Measurements from ENCODE around the gene CNDP2.

CNDP2 gene

GRCh38 chr18:74513149-74513882 is 17.2 kb downstream of the CNDP2 start:
- Histone ChIP-seq H3K9ac (ENCODE audit: low read length) (no peak overlapping the region), H3K9me2 (replicated peaks; ENCODE audit: insufficient read depth, low read length) (no peaks in the 10 kb centered on the region), H4K20me1 (ENCODE audit: insufficient read depth, low read length) (no peaks in the 10 kb centered on the region), H3K36me3 (replicated peaks; ENCODE audit: insufficient read depth, low read length) (peaks cover 16% of the 10 kb centered on the region), H3K79me2 (ENCODE audit: low read length) (peaks cover 70% of the 10 kb centered on the region), H3K4me3 (ENCODE audit: low read length) (no peak overlapping the region), H3K4me2 (ENCODE audit: low read depth, low read length) (no peak overlapping the region), H2AFZ (ENCODE audit: low read length) (no peak overlapping the region), H3K9me3 (replicated peaks; ENCODE audit: insufficient read depth, low read length) (no peaks in the 10 kb centered on the region), H3F3A (ENCODE audit: insufficient read depth, low read length) (no peaks in the 10 kb centered on the region), H3K4me1 (ENCODE audit: low read length) (no peaks in the 10 kb centered on the region), H3K27me3 (replicated peaks; ENCODE audit: insufficient read depth, low read length) (no peaks in the 10 kb centered on the region), H3K27ac (ENCODE audit: low read length) (no peak overlapping the region)
- TF ChIP-seq EZH2 (optimal IDR thresholded peaks at IDR 0.05; ENCODE audit: low read depth, low read length) (no peak), EZH2phosphoT487 (IDR thresholded peaks at IDR 0.05; ENCODE audit: low read length) (no peak), CTCF (IDR thresholded peaks at IDR 0.05; ENCODE audit: low read length) (no peak)
- no peak for DNase-seq

- Histone ChIP-seq H3K9me3 (replicated peaks; ENCODE audit: insufficient read depth, low read length) (no peaks in the 10 kb centered on the region), H3K9ac (ENCODE audit: low read length) (no peak overlapping the region), H3K4me3 (ENCODE audit: low read length) (no peak overlapping the region), H3K36me3 (replicated peaks; ENCODE audit: insufficient read depth, low read length) (peaks cover 14% of the 10 kb centered on the region), H3K4me2 (ENCODE audit: low read depth, low read length) (no peak overlapping the region), H2AFZ (ENCODE audit: low read length) (no peak overlapping the region), H3F3A (ENCODE audit: insufficient read depth, low read length) (no peaks in the 10 kb centered on the region), H3K27ac (ENCODE audit: low read length) (no peak overlapping the region), H3K9me2 (replicated peaks; ENCODE audit: insufficient read depth, low read length) (no peaks in the 10 kb centered on the region), H3K4me1 (ENCODE audit: low read length) (no peaks in the 10 kb centered on the region), H4K20me1 (ENCODE audit: insufficient read depth, low read length) (no peaks in the 10 kb centered on the region), H3K79me2 (ENCODE audit: low read length) (peaks cover 64% of the 10 kb centered on the region), H3K27me3 (replicated peaks; ENCODE audit: insufficient read depth, low read length) (no peaks in the 10 kb centered on the region)
- no peak for DNase-seq
- TF ChIP-seq CTCF (IDR thresholded peaks at IDR 0.05; ENCODE audit: low read length): no peak
- TF ChIP-seq EZH2phosphoT487 (IDR thresholded peaks at IDR 0.05; ENCODE audit: low read length): no peak
- TF ChIP-seq EZH2 (optimal IDR thresholded peaks at IDR 0.05; ENCODE audit: low read depth, low read length): no peak
These were observed 17.7 kb downstream of the CNDP2 start for GRCh38 chr18:74513883-74514205.

- no peak overlapping the region for H3K4me2 ChIP-seq (ENCODE audit: low read depth, low read length)
- H3K9ac ChIP-seq (ENCODE audit: low read length): no peak overlapping the region
- no peaks in the 10 kb centered on the region for H3F3A ChIP-seq (ENCODE audit: insufficient read depth, low read length)
- TF ChIP-seq EZH2phosphoT487 (IDR thresholded peaks at IDR 0.05; ENCODE audit: low read length): no peak
- no peak for TF ChIP-seq EZH2 (optimal IDR thresholded peaks at IDR 0.05; ENCODE audit: low read depth, low read length)
- no peak for TF ChIP-seq CTCF (IDR thresholded peaks at IDR 0.05; ENCODE audit: low read length)
- peaks cover 9% of the 10 kb centered on the region for H3K36me3 ChIP-seq (replicated peaks; ENCODE audit: insufficient read depth, low read length)
- H3K27me3 ChIP-seq (replicated peaks; ENCODE audit: insufficient read depth, low read length): no peaks in the 10 kb centered on the region
- peaks cover 54% of the 10 kb centered on the region for H3K79me2 ChIP-seq (ENCODE audit: low read length)
- H3K9me3 ChIP-seq (replicated peaks; ENCODE audit: insufficient read depth, low read length): no peaks in the 10 kb centered on the region
- H3K27ac ChIP-seq (ENCODE audit: low read length): no peak overlapping the region
- H2AFZ ChIP-seq (ENCODE audit: low read length): no peak overlapping the region
- no peak overlapping the region for H3K4me3 ChIP-seq (ENCODE audit: low read length)
- no peak for DNase-seq
- no peaks in the 10 kb centered on the region for H4K20me1 ChIP-seq (ENCODE audit: insufficient read depth, low read length)
- no peaks in the 10 kb centered on the region for H3K4me1 ChIP-seq (ENCODE audit: low read length)
- no peaks in the 10 kb centered on the region for H3K9me2 ChIP-seq (replicated peaks; ENCODE audit: insufficient read depth, low read length)
These were observed 18.8 kb downstream of the CNDP2 start for GRCh38 chr18:74514860-74515495.

Data from MM.1S (cell line).